ENCODE results near the gene HAO1.

- TF ChIP-seq CTCF (IDR thresholded peaks at IDR 0.05; ENCODE audit: low read depth, low read length) (no peak), EZH2phosphoT487 (IDR thresholded peaks at IDR 0.05; ENCODE audit: low read depth) (no peak)
These were observed 35.7 kb upstream of the HAO1 start for GRCh38 chr20:7975851-7976414.
